HepG2 (cell line): ENCODE measurements around the gene CD300C. TPM values are rescaled to one million over a fixed set of nuclear protein-coding genes. Genes with fewer than 3 reads are reported as not detected.

Source experiments
- ATAC-seq: fragments of 200-7000 bp; cut with Tn5 transposase; 3 replicates; pipeline ENCODE4 v1.9.1; 2020; ENCODE audit warnings: mild to moderate bottlenecking, moderate library complexity
- BruUV-seq: library from RNA; stranded (reverse); fragments of 400-500 nt; replicated peaks from 2 replicates; lab custom pipeline; 2021; lab: Mats Ljungman, UMichigan
- CTCF ChIA-PET: fragments of 300-600 bp; formaldehyde crosslinking; extraction: SDS; loops from one replicate; lab custom pipeline; 2021; ENCODE audit warnings: low total read pairs, inconsistent platforms, low intra/inter-chr PET ratio; lab: Yijun Ruan, JAX
- POLR2A ChIA-PET: fragments of 350-600 bp; sonication (Branson Sonifier 250); formaldehyde crosslinking; loops from one replicate; lab custom pipeline; 2020; ENCODE audit warnings: antibody characterized with exemption, inconsistent platforms; lab: Yijun Ruan, JAX
- DNase-seq: peaks from one replicate; pipeline ENCODE4 v3.0.0-alpha.2; 2015; ENCODE audit warnings: low spot score
- FAIRE-seq: peaks from 3 replicates; lab custom pipeline; 2011; peaks lifted over from hg19 to GRCh38; lab: Jason Lieb, UNC
- H2AFZ ChIP-seq: one replicate; pipeline ENCODE4 v1.6.1; 2011; ENCODE audit warnings: low read length, inconsistent platforms
- H3K27ac ChIP-seq: fragments of 300-600 bp; 3 replicates; pipeline ENCODE4 v1.8.0; 2011; ENCODE audit warnings: mixed run types, mild to moderate bottlenecking, mixed read lengths, low read length, inconsistent platforms; ENCODE audit not compliant: insufficient read depth; ENCODE audit errors: extremely low read length
- H3K27me3 ChIP-seq, 2 experiments: fragments of 200-600 bp in 1 of 2; 2 replicates in 1 of 2; 3 replicates in 1 of 2; pipeline versions ENCODE4 v1.6.0 to v1.8.0; 2011; ENCODE audit warnings: low read length in 2 of 2, mild to moderate bottlenecking in 2 of 2, moderate library complexity in 2 of 2, inconsistent platforms in 1 of 2; ENCODE audit not compliant: insufficient read depth in 2 of 2, control insufficient read depth in 1 of 2
- H3K36me3 ChIP-seq, 2 experiments: fragments of 200-600 bp in 1 of 2; replicated peaks in 1 of 2; 2 replicates in 1 of 2; 3 replicates in 1 of 2; pipeline versions ENCODE4 v1.5.1 to v1.8.0; 2011; ENCODE audit warnings: low read length in 2 of 2, inconsistent platforms in 1 of 2; ENCODE audit not compliant: insufficient read depth in 2 of 2, control insufficient read depth in 1 of 2
- H3K4me1 ChIP-seq: 2 replicates; pipeline ENCODE4 v1.5.1; 2012; ENCODE audit warnings: low read length, inconsistent platforms; ENCODE audit not compliant: insufficient read depth
- H3K4me2 ChIP-seq: 2 replicates; pipeline ENCODE4 v1.6.0; 2011; ENCODE audit warnings: low read depth, low read length, inconsistent platforms
- H3K4me3 ChIP-seq, 3 experiments: fragments of 200-600 bp in 1 of 3; sonication (generic), shearing (Covaris generic) in 1 of 3; replicated peaks in 1 of 3; 2 replicates each; pipeline ENCODE4 v1.5.1; 2011 to 2016; ENCODE audit warnings: low read length in 3 of 3, inconsistent platforms in 2 of 3, low read depth in 2 of 3, mild to moderate bottlenecking in 2 of 3, control low read depth in 1 of 3, mixed read lengths in 1 of 3; ENCODE audit not compliant: insufficient read depth in 1 of 3
- H3K79me2 ChIP-seq: one replicate; pipeline ENCODE4 v1.6.1; 2011; ENCODE audit warnings: low read length, inconsistent platforms; ENCODE audit not compliant: insufficient read depth
- H3K9ac ChIP-seq: 2 replicates; pipeline ENCODE4 v1.6.0; 2011; ENCODE audit warnings: mild to moderate bottlenecking, low read depth, low read length, inconsistent platforms; ENCODE audit not compliant: insufficient read depth
- H3K9me3 ChIP-seq: 2 replicates; pipeline ENCODE4 v1.5.1; 2012; ENCODE audit warnings: mild to moderate bottlenecking, low read length
- H4K20me1 ChIP-seq: 2 replicates; pipeline ENCODE4 v1.6.0; 2011; ENCODE audit warnings: inconsistent platforms, mild to moderate bottlenecking, low read length, moderate library complexity; ENCODE audit not compliant: insufficient read depth
- ATF1 ChIP-seq: IDR thresholded peaks from 2 replicates; pipeline ENCODE4 v1.6.1; 2016; ENCODE audit warnings: mild to moderate bottlenecking, control low read depth
- FOSL1 ChIP-seq: sonication (generic); formaldehyde crosslinking; IDR thresholded peaks from 2 replicates; pipeline ENCODE4 v1.9.0; 2021; ENCODE audit warnings: missing genetic modification reagents, borderline replicate concordance
- NBN ChIP-seq: fragments of 450-650 bp; conservative IDR thresholded peaks from 2 replicates; pipeline ENCODE4 v1.6.1; 2017
- STAT6 ChIP-seq: sonication (generic); formaldehyde crosslinking; IDR thresholded peaks from 2 replicates; pipeline ENCODE4 v1.4.0; 2020; ENCODE audit warnings: missing genetic modification reagents, mild to moderate bottlenecking, borderline replicate concordance
- TAF1 ChIP-seq: sonication (generic); formaldehyde crosslinking; IDR thresholded peaks from 2 replicates; pipeline ENCODE4 v1.4.0; 2020; ENCODE audit warnings: missing genetic modification reagents
- ZBTB38 ChIP-seq: sonication (generic); formaldehyde crosslinking; IDR thresholded peaks from 2 replicates; pipeline ENCODE4 v1.5.1; 2020; ENCODE audit warnings: mild to moderate bottlenecking, missing genetic modification reagents
- ZNF232 ChIP-seq: sonication (generic); formaldehyde crosslinking; IDR thresholded peaks from 2 replicates; pipeline ENCODE4 v1.4.0; 2020; ENCODE audit warnings: missing genetic modification reagents, borderline replicate concordance
- ZNF263 ChIP-seq: sonication (generic); formaldehyde crosslinking; IDR thresholded peaks from 2 replicates; pipeline ENCODE4 v1.4.0; 2020; ENCODE audit warnings: missing genetic modification reagents
- ZNF276 ChIP-seq: sonication (generic); formaldehyde crosslinking; IDR thresholded peaks from 2 replicates; pipeline ENCODE4 v1.4.0; 2020; ENCODE audit warnings: mild to moderate bottlenecking, low read depth, missing genetic modification reagents
- ZNF331 ChIP-seq: sonication (generic); formaldehyde crosslinking; IDR thresholded peaks from 2 replicates; pipeline ENCODE4 v1.4.0; 2020; ENCODE audit warnings: missing genetic modification reagents
- WGBS: methylation state at CpG from one replicate; pipeline ENCODE4 v1.1.6; 2017; ENCODE audit warnings: low lambda C conversion rate; 5-methylcytosine and 5-hydroxymethylcytosine counted together
- in situ Hi-C: cut with HindIII; loops from 2 replicates; pipeline ENCODE4 v1.10.0; 2017; ENCODE audit warnings: low pct_unique_long_range_greater_than_20kb; ENCODE audit not compliant: extremely low pct_ligation_motif_present
- intact Hi-C: fragments of 100-400 bp; cut with micrococcal nuclease; formaldehyde crosslinking; loops from one replicate; pipeline ENCODE4 v1.10.0; 2022; ENCODE audit not compliant: unreplicated experiment
- polyA plus RNA-seq, 8 experiments: library from polyadenylated mRNA; depleted of rRNA in 3 of 8; stranded (reverse) in 7 of 8; unstranded in 1 of 8; fragments of >200 nt; fragmentation: Illumina TruSeq in 4 of 8; extraction: Trizol in 4 of 8; gene quantifications; 2 replicates each; pipeline versions ENCODE4 v1.2.1 to v1.2.3, GENCODE V29; 2011 to 2016; ENCODE audit warnings: low read depth in 4 of 8, missing spikeins in 1 of 8, mixed read lengths in 1 of 8; ENCODE audit not compliant: insufficient read depth in 1 of 8
- total RNA-seq, 5 experiments: library from RNA; depleted of rRNA; stranded (reverse); fragments of >200 nt; fragmentation: Illumina TruSeq; extraction: Trizol; gene quantifications; 2 replicates each; pipeline ENCODE4 v1.2.3, GENCODE V29; 2016; ENCODE audit warnings: low read depth in 1 of 5

Gene CD300C
- total and polyA plus RNA-seq, 2 of the 13 experiments (the other 11 are each of a cell fraction or from before 2014, with no cell fraction given): not detected

- Histone ChIP-seq H2AFZ (no peak overlapping the region), H3K4me2 (no peak overlapping the region), H3K36me3 (no peaks in the 10 kb centered on the region), H4K20me1 (no peaks in the 10 kb centered on the region), H3K9me3 (no peaks in the 10 kb centered on the region), H3K27me3 (peaks cover 9 to 51% of the 10 kb centered on the region in 2 experiments), H3K4me1 (no peaks in the 10 kb centered on the region), H3K79me2 (no peaks in the 10 kb centered on the region), H3K27ac (no peak overlapping the region), H3K9ac (no peak overlapping the region), H3K4me3 (no peak overlapping the region)
- ChIA-PET CTCF (no interaction called here), POLR2A (no interaction called here)
- under 1% methylated on average over 5 of the region's 5 CpGs for WGBS
- TF ChIP-seq TAF1 (CRISPR knock-in tag) (no peak), NBN (no peak), ZBTB38 (CRISPR knock-in tag) (no peak), ATF1 (no peak), ZNF232 (no peak), ZNF276 (CRISPR knock-in tag) (no peak), ZNF263 (CRISPR knock-in tag) (no peak), FOSL1 (CRISPR knock-in tag) (no peak), ZNF331 (CRISPR knock-in tag) (no peak), STAT6 (CRISPR knock-in tag) (no peak)
- intact Hi-C loops: no loop called here
- no peak for DNase-seq
- no TSS peak for BruUV-seq
- ATAC-seq: no peak
- in situ Hi-C loops: no loop called here
- FAIRE-seq: no peak
Measured at GRCh38 chr17:74565126-74565525, 19.2 kb upstream of the CD300C start.
